ENCODE results near the gene PPM1H. TPM values are rescaled to one million over a fixed set of nuclear protein-coding genes. Genes with fewer than 3 reads are reported as not detected.

Gene PPM1H
- total RNA-seq, 4 donors from 2014 or later, result 1.5 to 2.7 (median 2.3) TPM

GRCh38 chr12:62725781-62726180 lies 209.2 kb downstream of the PPM1H start:
- TF ChIP-seq CTCF (IDR thresholded peaks at IDR 0.05; ENCODE audit: low read depth), result no peak

- TF ChIP-seq CTCF (IDR thresholded peaks at IDR 0.05; ENCODE audit: low read depth), result no peak
These were observed 210.0 kb downstream of the PPM1H start for GRCh38 chr12:62724947-62725451.

- TF ChIP-seq CTCF (IDR thresholded peaks at IDR 0.05; ENCODE audit: low read depth), result no peak
These were observed 210.7 kb downstream of the PPM1H start for GRCh38 chr12:62724285-62724684.

DNA sequence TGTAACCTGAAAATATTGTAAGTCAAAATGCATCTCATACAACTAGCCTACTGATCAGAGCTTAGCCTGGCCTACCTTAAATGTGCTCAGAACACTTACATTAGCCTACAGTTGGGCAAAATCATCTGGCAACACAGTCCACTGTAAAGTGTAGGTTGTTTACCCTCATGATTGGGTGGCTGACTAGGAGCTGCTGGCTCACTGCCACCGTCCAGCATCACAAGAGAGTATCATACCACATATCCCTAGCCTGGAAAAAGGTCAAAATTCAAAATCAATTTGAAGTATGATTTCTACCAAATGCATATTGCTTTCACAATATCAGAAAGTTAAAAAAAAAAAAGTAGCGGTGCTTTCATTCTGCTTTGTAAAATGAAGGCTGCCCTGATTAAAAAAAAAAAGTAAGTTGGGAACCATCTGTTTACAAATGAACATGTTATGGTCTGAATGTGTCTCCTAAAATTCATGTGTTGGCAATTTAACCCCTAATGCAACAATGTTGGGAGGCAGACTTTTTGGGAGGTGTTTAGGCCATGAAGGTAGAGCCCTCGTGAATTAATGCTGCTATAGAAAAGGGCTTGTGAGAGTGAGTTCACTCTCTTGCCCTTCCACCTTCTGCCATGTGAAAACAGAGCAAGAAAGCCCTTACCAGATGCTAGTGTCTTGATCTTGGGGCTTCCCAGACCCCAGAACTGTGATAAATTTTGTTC lies 211.8 kb downstream of the PPM1H start:
- no peak for TF ChIP-seq CTCF (IDR thresholded peaks at IDR 0.05; ENCODE audit: low read depth)

DNA sequence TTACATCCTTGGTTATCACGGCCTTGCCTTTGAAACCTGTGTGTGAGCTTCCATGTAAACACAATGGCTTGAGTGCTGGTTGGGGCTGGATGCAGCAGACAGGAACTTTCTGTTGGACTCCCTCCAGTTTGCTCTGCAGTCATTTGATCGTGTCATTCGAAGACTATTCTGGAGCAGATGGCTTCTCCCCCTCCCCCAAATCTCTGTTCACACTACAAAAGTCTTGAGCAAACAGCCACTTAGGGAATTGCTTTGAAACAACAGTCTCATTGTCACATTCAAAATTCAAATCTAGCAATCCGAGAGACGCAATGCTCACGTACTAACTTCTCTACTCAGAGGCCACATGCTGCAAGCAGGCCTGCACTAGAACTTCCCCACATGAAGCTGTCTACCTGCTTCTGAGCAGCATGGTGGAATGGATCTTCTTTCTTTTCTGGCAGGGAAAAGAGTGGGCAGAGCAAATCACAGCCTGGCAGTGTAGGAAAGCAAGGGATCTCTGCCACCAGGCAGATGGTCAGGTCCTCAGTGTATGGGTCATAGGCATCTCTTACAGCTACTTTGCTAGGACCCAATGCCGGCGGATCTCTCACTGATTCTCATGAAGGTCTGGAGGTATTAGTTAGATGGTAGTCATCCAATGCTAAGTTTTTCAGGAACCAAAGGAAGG lies 214.2 kb downstream of the PPM1H start:
- TF ChIP-seq CTCF (IDR thresholded peaks at IDR 0.05; ENCODE audit: low read depth), result no peak

DNA sequence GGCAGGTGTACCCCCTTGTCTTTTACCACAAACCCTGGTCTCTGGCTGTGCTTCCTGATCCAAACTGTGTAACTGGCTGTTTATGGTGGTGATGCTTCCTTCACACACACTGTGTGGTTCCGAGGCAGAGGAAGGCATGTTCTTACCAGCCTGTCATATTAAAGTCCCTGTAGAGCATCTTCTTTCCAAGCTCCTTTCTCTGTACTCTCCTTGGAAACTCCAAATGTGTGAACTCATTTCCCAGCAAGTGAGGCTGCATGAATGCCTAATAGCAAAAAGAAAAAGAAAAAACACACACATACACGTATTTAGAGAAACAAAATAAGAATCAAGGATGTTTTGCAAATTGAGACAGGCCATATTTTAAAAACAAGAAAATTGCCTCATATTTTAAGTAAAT lies 214.9 kb downstream of the PPM1H start:
- TF ChIP-seq CTCF (IDR thresholded peaks at IDR 0.05; ENCODE audit: low read depth), result no peak

- no peak for TF ChIP-seq CTCF (IDR thresholded peaks at IDR 0.05; ENCODE audit: low read depth)
These were observed 216.1 kb downstream of the PPM1H start for GRCh38 chr12:62718762-62719426.

Data from subcutaneous adipose tissue (tissue), 4 donors.